Measurements from ENCODE around the gene TAF15.
A peak's percentile ranks its signal among the peaks of the same experiment; 100 is the strongest.

Gene TAF15

DNA sequence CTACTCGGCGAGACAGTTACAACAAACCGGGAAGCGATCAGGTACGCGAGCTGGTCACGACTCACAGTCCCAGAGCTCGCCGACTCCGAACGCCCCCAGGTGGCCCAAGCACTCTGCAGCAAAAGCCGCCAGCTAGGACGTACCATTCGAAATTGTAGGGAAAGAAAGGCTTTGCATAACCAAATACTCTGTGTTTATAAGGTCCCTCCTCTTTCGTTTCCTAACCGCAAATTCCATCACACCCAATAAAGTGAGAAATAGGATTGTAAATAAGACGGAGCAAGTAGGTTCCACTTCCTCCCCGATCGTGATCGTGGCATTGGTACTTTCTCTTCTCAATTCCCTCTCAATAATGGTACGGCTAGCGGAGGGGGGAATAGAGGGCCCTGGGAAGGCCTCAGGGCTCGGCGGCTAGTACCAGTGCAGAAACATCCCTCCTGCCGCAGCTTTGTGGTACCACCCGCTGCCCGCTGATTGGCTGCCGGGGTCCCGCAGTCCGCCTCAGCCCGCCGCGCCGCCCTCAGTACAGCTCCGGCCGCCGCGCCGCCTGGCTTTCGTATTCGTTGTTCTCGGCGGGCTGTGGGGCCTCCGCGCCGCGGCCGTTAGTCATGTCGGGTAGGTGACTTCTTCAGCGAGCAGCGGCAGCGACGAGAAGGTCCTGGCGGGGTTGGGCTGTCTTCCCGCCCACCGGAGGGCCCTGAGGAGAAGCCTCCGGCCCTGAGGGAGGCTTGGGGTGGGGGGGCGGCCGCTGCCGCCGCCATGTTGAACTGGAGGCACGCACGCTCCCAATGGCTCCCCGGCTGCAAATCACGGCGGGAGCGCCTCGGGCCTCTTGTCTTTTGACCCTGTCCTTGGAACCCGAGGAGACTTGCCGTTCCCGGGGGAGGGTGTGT, at the start of gene TAF15:
Gene TAF15, plus strand, starts transcription at position 523 of the 893 bp plus-strand sequence. Its CDS starts 86 bp downstream, at position 609.
- DNase-seq (ENCODE audit: low read depth): peak; percentile 96

DNA sequence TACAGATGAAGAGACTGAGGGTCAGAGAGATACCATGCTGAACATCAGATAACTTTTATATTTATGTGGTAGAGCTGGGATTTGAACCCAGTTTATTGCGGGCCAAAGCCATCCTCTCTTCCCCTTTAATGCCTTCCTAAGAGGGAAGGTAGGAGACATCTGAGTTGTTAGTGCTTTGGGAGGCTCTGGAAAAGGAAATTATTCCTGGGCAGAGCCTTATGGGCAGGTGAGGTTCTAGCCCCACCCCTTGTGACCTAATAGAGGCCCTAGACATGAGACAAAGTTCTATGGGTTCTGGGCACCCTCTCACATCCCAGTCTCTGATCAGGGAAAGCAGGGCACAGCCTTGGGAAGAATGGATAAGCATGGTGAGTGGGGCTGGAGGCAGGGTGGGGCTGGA, 48.7 kb upstream of the TAF15 start, which contains the start of gene C17orf50:
Gene C17orf50, plus strand, starts transcription at position 301 of the 400 bp plus-strand sequence. Its CDS starts 55 bp downstream, at position 356.
- DNase-seq (ENCODE audit: low read depth): no peak

GRCh38 chr17:35761601-35762000, 47.7 kb upstream of the TAF15 start:
- DNase-seq (ENCODE audit: low read depth): no peak

DNA sequence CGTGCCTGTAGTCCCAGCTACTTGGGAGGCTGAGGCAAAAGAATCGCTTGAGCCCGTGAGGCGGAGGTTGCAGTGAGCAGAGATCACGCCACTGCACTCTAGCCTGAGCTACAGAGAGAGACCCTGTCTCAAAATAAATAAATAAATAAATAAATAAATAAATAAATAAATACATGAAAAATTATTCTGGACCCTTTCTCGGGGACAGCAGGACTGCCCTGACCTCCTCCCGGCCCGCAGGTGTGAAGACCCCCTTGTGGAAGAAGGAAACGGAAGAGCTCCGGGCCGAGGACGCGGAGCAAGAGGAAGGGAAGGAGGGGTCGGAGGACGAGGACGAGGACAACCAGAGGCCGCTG, 45.5 kb upstream of the TAF15 start:
- no peak for DNase-seq (ENCODE audit: low read depth)

GRCh38 chr17:35764123-35764991, 44.9 kb upstream of the TAF15 start:
- peak; percentile 53 for DNase-seq (ENCODE audit: low read depth)

DNA sequence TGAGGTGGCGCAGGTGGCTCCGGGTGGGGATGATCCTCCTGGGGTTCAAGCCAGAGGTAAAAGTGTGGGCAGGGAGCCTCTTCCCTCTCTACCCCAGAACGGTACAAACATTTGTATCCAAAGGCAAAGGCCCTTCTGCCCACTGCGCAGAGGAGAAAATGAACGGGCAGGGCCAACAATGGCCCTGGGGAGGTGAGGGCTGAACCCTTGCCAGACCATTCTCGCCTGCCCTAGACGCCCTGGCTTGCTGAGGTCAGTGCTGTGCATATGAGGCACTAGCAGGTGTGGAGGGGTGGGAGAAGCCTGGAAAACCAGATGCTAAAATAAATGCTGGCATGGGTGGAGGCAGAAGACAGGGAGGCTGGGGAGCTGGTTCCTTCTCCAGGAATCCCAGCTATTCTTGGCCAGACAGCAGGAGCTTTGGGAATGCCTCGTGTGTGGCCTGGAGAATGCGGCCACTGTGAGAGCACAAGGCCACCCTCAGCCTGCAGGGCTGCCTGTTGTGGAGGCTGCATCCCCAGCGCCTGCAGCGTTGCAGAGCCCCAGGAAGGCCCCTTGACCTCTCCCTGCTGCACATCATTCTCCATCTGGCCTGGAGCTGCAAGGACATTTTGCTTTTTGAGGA, 44.1 kb upstream of the TAF15 start:
- DNase-seq (ENCODE audit: low read depth): no peak

GRCh38 chr17:35765756-35766488, 43.4 kb upstream of the TAF15 start:
- DNase-seq (ENCODE audit: low read depth): no peak

- DNase-seq (ENCODE audit: low read depth): no peak
These were observed 42.8 kb upstream of the TAF15 start for GRCh38 chr17:35766489-35766877.

- no peak for DNase-seq (ENCODE audit: low read depth)
These were observed 42.3 kb upstream of the TAF15 start for GRCh38 chr17:35766903-35767510.

DNA sequence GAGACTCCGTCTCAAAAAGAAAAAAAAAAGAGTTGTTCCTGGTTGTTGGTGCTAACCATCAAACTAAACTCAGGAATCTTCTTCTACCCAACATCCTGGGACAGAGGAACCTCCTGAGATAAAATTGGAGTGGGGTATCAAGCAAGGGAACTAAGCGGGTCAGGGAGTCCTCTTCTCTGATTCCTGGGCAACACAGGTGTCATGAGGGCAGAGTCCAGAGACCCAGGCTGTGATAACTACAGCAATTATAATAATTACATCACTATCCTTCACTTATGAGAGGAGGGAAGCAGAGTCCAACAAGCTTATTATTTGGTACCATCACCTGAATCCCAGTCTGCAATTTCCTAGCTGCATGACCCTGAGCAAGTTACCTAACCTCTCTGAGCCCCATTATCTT, 40.5 kb upstream of the TAF15 start:
- no peak for DNase-seq (ENCODE audit: low read depth)

DNA sequence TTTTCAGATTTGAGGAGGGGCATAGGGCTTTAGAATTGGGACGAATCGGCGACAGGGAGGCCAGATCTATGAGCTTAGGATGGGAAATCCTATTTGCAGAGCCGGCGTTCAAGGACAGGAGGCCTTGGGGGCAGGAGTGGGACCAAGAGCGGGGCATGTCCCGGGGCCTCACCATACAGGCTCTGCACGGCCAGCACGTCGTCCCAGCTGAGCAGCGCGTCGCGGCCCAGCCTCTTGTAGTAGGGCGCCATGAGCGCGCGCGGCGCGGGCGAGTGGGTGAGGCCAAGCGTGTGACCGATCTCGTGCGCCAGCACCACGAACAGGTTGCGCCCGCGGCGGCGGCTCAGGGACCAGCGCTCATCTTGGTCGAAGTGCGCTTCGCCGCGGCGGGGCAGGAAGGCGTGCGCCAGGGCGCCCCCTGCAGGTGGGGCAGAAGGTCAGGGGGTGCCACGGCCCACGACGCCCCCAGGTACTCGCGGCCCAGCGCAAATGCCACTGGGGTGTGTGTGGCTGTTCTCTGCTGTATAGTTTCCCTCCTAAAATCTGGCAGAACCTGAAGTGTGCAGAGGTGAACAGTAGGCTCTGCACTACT, 39.3 kb upstream of the TAF15 start:
- DNase-seq (ENCODE audit: low read depth): no peak

- DNase-seq (ENCODE audit: low read depth): no peak
These were observed 36.2 kb upstream of the TAF15 start for GRCh38 chr17:35773129-35773528.

GRCh38 chr17:35773679-35774425, 35.4 kb upstream of the TAF15 start:
- no peak for DNase-seq (ENCODE audit: low read depth)

DNA sequence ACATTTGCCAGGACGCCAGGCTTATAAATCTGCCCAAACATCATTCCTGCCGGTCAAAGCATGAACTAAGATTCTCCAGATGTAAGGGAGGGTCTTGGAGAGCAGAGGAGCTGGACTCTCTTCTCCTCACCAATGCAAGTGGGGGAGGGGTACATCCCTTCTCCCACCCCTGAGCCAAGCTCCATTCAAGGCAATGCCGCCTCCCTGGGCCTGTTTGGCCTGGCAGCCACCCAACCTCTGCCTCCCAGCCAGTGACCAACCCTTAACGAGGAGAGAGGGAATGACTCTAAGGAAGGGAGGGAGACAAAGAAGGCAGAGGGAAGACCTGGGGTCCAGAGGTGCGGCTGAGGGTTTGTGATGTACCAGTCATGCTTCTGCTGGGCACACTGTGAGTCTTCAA, 34.8 kb upstream of the TAF15 start:
- DNase-seq (ENCODE audit: low read depth): no peak

DNA sequence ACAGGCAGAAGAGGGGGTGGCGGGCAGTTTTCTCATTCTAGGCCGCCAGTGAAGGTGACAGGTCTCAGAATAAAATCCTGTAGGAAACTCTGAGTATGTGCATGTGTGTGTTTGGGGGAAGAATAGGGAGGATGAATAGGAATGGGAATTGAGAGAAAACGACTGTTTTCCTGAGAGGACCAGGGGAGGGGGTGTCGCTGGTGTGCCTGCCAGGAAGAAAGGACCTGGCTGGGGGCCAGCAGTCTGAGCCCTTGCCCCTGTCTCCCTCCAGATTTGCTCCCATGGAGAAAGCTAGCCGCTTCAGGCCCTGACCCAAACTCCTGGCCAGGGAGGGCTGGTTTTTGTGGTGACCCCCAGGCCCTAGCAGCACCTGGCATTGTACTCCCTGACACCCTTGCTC, 34.2 kb upstream of the TAF15 start:
- no peak for DNase-seq (ENCODE audit: low read depth)

DNA sequence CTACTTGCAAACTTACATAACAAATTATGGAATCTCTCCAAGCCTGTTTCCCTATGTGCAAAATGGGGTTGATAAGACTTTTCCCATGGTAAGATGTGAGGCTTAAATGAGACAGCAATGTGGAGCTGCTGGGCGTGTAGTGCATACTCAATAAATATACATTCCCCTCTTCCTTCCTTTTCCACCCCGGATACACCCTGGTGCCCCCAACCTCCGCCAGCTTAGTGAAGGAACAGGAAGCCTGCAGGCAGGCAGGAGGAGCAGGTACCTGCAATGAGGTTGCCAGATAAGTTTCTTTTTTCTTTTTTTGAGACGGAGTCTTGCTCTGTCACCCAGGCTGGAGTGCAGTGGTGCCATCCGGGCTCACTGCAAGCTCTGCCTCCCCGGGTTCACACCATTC, 33.7 kb upstream of the TAF15 start:
- no peak for DNase-seq (ENCODE audit: low read depth)

DNA sequence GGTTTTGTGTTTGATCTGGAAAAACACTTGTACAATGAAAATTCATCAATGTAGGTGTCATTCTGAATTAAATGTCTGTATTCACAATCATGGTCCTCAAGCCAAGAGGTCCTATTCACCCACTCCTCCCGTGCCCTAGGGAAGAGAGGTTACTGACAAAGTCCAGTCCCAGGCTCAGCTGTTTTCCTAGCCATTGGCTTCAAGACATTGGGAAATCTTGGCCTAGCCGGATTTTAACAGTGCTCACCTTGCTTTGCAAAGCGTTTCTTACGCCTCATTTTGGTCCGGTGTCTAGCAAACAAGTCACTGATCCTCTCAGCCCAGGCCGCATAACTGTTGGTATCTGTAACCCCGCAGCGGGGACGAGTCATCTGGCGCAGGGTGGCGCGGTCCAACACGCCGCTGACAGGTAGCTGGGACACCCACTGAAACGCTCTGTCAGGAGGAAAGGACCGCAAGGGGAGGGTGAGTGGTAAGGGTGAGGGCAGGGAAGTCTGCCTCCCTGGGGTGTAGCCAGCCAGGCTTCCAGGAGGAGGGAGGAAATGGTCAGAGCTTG, 30.6 kb upstream of the TAF15 start:
- no peak for DNase-seq (ENCODE audit: low read depth)

DNA sequence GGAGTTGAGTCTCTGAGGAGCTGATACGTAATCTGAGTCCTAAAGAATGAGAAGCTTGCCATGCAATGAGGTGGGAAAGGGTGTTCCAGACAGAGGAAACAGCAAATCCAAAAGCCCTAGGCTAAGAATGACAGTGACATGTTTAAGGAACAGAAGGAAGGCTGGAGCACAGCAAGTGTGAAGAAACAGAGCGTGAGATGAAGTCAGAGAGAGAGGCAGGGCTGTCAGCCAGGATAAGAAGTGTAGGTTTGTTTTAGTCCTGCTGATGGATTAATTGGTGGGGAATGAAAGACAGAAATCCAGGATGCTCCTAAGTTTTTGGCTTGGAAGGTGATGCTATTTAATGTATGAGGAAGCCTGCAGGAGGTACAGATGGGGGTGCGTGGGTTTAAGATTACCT, 28.3 kb upstream of the TAF15 start:
- DNase-seq (ENCODE audit: low read depth): no peak

- DNase-seq (ENCODE audit: low read depth): no peak
These were observed 24.4 kb upstream of the TAF15 start for GRCh38 chr17:35784895-35785294.

GRCh38 chr17:35786941-35787432, 22.3 kb upstream of the TAF15 start:
- no peak for DNase-seq (ENCODE audit: low read depth)
